Motor neuron (in vitro differentiated cells): ENCODE results near the gene HNRNPH2. TPM values are rescaled to one million over a fixed set of nuclear protein-coding genes. Genes with fewer than 3 reads are reported as not detected.

Experiments used
- ATAC-seq, 8 experiments: fragments of 200-7000 bp; cut with Tn5 transposase; replicated peaks in 6 of 8; 2 replicates each; pipeline ENCODE4 v1.8.0; 2021; ENCODE audit warnings: mild to moderate bottlenecking in 8 of 8, moderate library complexity in 8 of 8
- H3K27ac ChIP-seq, 2 donors: fragments of 250-450 bp; sonication (Bioruptor Pico); 2 replicates each; pipeline ENCODE4 v1.9.0; 2021; ENCODE audit warnings: antibody characterized with exemption in 2 of 2, mild to moderate bottlenecking in 2 of 2, moderate library complexity in 1 of 2
- H3K4me1 ChIP-seq, 2 donors: fragments of 250-450 bp; sonication (Bioruptor Pico); replicated peaks in 1 of 2; 2 replicates each; pipeline ENCODE4 v1.6.1; 2021; ENCODE audit warnings: antibody characterized with exemption in 2 of 2, mild to moderate bottlenecking in 2 of 2, moderate library complexity in 1 of 2
- H3K4me3 ChIP-seq, 5 donors: fragments of 250-450 bp; sonication (Bioruptor Pico); 2 replicates each; pipeline ENCODE4 v1.9.0; 2021; ENCODE audit warnings: antibody characterized with exemption in 5 of 5, mild to moderate bottlenecking in 5 of 5, moderate library complexity in 4 of 5
- WGBS, 10 experiments: fragments of 450-650 bp; shearing (Covaris generic); methylation state at CpG; one replicate each; pipeline ENCODE4 v1.0.0; 2022; 5-methylcytosine and 5-hydroxymethylcytosine counted together
- in situ Hi-C, 9 experiments: fragments of 400-800 bp; cut with MboI; loops; one replicate each; pipeline ENCODE4 v1.15.0; 2021; ENCODE audit warnings: low sequenced_read_pairs in 9 of 9, low pct_unique_long_range_greater_than_20kb in 2 of 9; ENCODE audit not compliant: unreplicated experiment in 9 of 9
- total RNA-seq, 8 experiments: library from RNA; unstranded; fragments of 300-600 nt; gene quantifications; 2 replicates each; pipeline versions ENCODE4 v1.2.3 to v1.2.4, GENCODE V29; 2022

Gene HNRNPH2
- total RNA-seq, 8 experiments from 2014 or later, result 53.6 to 97.9 (median 78.7) TPM

DNA sequence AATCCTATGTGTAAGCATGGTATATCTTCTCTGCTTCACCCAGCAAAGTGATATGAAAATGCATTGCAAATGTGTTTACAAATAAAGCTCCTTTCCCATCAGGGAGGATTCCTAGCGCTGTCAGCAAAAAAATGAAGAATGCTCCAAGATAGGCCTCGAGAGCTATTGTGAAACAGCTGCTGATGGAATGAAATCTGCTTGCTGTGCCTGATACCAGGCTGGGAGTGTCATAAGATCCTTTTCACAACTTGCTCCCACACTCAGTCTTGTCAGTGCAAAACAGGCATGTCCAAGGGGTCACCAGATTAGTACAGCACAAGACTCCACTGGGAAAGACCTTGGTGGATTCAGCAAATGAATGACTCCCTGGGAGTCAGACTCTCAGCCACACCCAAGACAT lies 34.1 kb downstream of the HNRNPH2 start:
- Histone ChIP-seq H3K27ac (no peak overlapping the region), H3K4me3 (no peak overlapping the region), H3K4me1 (no peaks in the 10 kb centered on the region)
- WGBS, 10 experiments, result 100% methylated on average over 1 of the region's 2 CpGs; no CpG with 5 or more reads in 8 of the 10 experiments
- in situ Hi-C loops, result no loop called here
- ATAC-seq, result peak in 2 of 8 experiments; percentile 75 to 91

DNA sequence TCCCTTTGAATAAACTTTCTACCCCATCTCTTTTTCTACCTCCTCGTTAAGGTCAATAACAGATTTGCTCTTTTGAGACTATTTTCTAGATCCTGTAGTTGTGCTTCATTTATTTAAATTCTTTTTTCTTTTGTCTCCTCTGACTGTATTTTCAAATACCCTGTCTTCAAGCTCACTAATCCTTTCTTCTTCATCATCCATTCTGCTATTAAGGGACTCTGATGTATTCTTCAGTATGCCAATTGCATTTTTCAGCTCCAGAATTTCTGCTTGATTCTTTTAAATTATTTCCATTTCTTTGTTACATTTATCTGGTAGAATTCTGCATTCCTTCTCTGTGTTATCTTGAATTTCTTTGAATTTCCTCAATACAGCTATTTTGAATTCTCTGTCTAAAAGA lies 41.3 kb downstream of the HNRNPH2 start:
- H3K4me1 ChIP-seq, result no peaks in the 10 kb centered on the region
- WGBS, 10 experiments, result 75 to 90% (median 84%) methylated on average over 1 of the region's 1 CpG; no CpG with 5 or more reads in 4 of the 10 experiments
- in situ Hi-C loops, result no loop called here
- no peak overlapping the region for H3K27ac ChIP-seq
- H3K4me3 ChIP-seq, result no peak overlapping the region
- no peak for ATAC-seq

DNA sequence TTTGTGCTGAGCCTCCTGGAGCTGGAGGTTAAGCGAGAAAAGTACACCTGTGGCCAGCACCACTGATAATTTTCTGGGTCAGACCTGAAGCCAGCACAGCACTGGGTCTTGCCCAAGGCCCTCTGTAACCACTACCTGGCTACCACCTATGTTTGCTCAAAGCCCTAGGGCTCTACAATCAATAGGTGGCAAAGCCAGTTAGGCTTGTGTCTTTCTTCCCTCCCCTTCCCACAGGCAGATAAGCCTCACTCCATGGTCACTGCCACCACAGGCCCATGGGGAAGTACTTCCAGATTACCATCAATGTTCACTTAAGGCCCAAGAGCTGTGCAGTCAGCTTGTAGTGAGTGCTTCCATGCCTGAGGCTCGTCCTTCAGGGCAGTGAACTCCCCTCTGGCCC lies 42.1 kb downstream of the HNRNPH2 start:
- no peak overlapping the region for H3K27ac ChIP-seq
- no peak for ATAC-seq
- H3K4me3 ChIP-seq, result no peak overlapping the region
- in situ Hi-C loops, result no loop called here
- no peaks in the 10 kb centered on the region for H3K4me1 ChIP-seq
- 17% methylated on average over 1 of the region's 2 CpGs; no CpG with 5 or more reads in 9 of the 10 experiments for WGBS, 10 experiments

DNA sequence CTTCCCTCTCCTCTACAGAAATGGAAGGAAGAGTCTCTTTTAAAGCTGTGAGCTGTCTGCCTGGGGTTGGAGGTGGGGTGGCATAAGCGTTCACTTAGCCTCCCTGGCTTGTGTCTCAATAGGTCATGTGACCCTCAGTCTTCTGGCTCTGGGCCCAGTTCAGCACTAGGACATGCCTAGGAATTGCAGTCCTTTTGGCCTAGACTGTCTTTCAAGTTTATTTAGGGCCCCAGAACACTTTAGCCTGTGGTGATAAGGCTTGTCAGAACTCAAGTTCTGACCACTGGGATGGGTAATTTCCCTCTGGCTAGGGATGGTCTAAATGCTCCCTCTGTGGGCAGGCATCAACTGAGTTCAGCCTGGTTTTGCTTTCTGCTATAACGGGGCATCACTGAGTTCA lies 42.9 kb downstream of the HNRNPH2 start:
- in situ Hi-C loops, result no loop called here
- H3K27ac ChIP-seq, result no peak overlapping the region
- no peak overlapping the region for H3K4me3 ChIP-seq
- peak in 3 of 8 experiments; percentile 51 to 97 (median 95) for ATAC-seq
- WGBS, 10 experiments, result 47 to 100% (median 56%) methylated on average over 1 to 2 of the region's 2 CpGs; no CpG with 5 or more reads in 7 of the 10 experiments
- no peaks in the 10 kb centered on the region for H3K4me1 ChIP-seq

DNA sequence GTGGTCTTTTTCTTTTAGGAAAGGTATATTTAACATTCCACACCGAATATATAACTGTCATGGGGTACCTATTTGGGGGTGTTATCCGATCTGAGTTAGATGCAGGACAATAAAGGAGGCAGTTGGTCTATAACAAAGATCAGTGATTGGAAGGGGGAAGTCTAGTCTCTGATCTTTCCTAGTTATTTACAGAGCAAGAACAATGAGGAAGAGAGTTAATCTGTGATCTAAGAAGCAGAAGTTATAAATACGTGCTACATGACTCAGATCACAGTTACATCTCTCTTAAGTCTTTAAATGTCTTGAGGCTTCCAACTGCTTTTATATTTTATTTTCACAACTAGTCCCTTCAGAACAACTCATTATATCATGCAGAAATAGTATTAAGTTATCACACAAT lies 44.0 kb downstream of the HNRNPH2 start:
- 17 to 100% (median 60%) methylated on average over 1 to 3 of the region's 3 CpGs; no CpG with 5 or more reads in 3 of the 10 experiments for WGBS, 10 experiments
- in situ Hi-C loops, result no loop called here
- H3K27ac ChIP-seq, result no peak overlapping the region
- ATAC-seq, result no peak
- H3K4me1 ChIP-seq, result no peaks in the 10 kb centered on the region
- H3K4me3 ChIP-seq, result no peak overlapping the region

DNA sequence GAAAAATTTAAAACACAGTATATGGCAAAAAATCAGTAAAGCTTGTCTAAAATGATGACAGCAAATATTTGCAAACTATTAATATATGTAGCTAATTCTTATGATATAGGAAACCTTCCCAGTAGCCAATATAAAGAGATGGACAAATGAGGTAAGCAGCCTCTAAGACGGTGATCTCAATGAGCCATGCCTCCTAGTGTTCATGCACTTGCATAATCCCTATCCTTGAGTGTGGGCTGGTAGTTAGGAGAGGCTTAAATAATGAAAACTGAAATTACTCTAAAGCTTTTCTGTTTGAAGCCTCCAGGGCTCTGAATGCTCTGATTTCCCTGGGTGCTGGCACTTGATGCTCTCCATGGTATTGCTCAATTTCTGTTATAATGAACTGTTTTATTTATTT lies 52.6 kb downstream of the HNRNPH2 start:
- in situ Hi-C loops, result no loop called here
- H3K4me3 ChIP-seq, result no peak overlapping the region
- H3K4me1 ChIP-seq, result no peaks in the 10 kb centered on the region
- no peak for ATAC-seq
- WGBS, 10 experiments, result 0 to 100% (median 88%) methylated on average over 1 of the region's 1 CpG; no CpG with 5 or more reads in 7 of the 10 experiments
- H3K27ac ChIP-seq, result no peak overlapping the region

DNA sequence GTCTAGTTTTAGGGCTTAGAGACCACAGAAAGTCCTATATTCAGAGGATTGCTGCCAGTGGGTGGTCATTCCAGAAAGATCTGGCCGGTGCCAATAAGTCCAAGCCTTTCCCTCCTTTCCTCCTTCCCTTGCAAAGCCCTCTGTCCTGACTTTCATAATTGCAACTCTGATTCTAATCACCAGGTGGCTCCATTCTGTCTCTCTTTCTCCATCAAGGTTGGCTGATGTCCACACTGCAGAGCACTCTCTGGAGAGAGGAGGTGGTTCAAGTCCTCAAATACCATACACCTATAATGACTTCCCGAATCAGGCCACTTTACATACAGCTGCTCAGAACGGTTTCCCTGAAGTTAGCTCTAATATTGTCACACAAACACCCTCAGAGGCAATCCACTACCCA lies 54.9 kb downstream of the HNRNPH2 start:
- in situ Hi-C loops, result no loop called here
- peak in 3 of 8 experiments; percentile 67 to 71 (median 70) for ATAC-seq
- Histone ChIP-seq H3K4me1 (no peaks in the 10 kb centered on the region), H3K4me3 (no peak overlapping the region), H3K27ac (no peak overlapping the region)
- 83% methylated on average over 1 of the region's 3 CpGs; no CpG with 5 or more reads in 9 of the 10 experiments for WGBS, 10 experiments

Other genes with a start within 250 kb of the HNRNPH2 start
- 1 to 10 TPM in 5 of 8 experiments, under 1 TPM in 2, not detected in 1; 0.27 to 5.3 (median 1.9) TPM for gene DRP2, start 188.4 kb upstream of the HNRNPH2 start, total RNA-seq
- gene TAF7L, start 116.9 kb upstream of the HNRNPH2 start, total RNA-seq, result 1 to 10 TPM in 1 of 8 experiments, under 1 TPM in 7; 0.07 to 1.7 (median 0.22) TPM
- gene TIMM8A, start 59.5 kb upstream of the HNRNPH2 start, total RNA-seq, result 10 to 100 TPM in 5 of 8 experiments, 1 to 10 TPM in 3; 7.2 to 30.0 (median 12.6) TPM
- 1 to 10 TPM in 4 of 8 experiments, under 1 TPM in 4; 0.16 to 1.2 (median 0.81) TPM for gene BTK, start 22.0 kb upstream of the HNRNPH2 start, total RNA-seq
- 1,000 to 10,000 TPM; 2,585 to 5,365 (median 3,457) TPM for gene RPL36A, start 17.2 kb upstream of the HNRNPH2 start, total RNA-seq
- gene GLA, start 297 bp upstream of the HNRNPH2 start, total RNA-seq, result 10 to 100 TPM; 15.7 to 72.8 (median 26.8) TPM
- 10 to 100 TPM in 4 of 8 experiments, 1 to 10 TPM in 4; 3.2 to 21.7 (median 9.6) TPM for gene ARMCX4, start 77.2 kb downstream of the HNRNPH2 start, total RNA-seq
- 10 to 100 TPM in 7 of 8 experiments, under 1 TPM in 1; 0.94 to 68.3 (median 45.7) TPM for gene ARMCX1, start 142.3 kb downstream of the HNRNPH2 start, total RNA-seq
- 10 to 100 TPM; 42.3 to 72.7 (median 56.1) TPM for gene ARMCX6, start 209.8 kb downstream of the HNRNPH2 start, total RNA-seq
- 100 to 1,000 TPM in 2 of 8 experiments, 10 to 100 TPM in 6; 52.4 to 135 (median 86.7) TPM for gene ARMCX3, start 214.9 kb downstream of the HNRNPH2 start, total RNA-seq